HepG2 (cell line): ENCODE results near the gene TCF23. TPM values are rescaled to one million over a fixed set of nuclear protein-coding genes. Genes with fewer than 3 reads are reported as not detected.

Source experiments
- ATAD3A ChIP-seq: sonication (generic); formaldehyde crosslinking; IDR thresholded peaks from 2 replicates; pipeline ENCODE4 v1.4.0; 2020; ENCODE audit warnings: missing genetic modification reagents
- CEBPG ChIP-seq: IDR thresholded peaks from 2 replicates; pipeline ENCODE4 v1.6.1; 2016
- CREM ChIP-seq, 2 experiments: sonication (generic) in 1 of 2; formaldehyde crosslinking in 1 of 2; IDR thresholded peaks; 2 replicates each; pipeline versions ENCODE4 v1.4.0 to v1.6.1; 2016 to 2020; ENCODE audit warnings: antibody characterized with exemption in 1 of 2, mild to moderate bottlenecking in 1 of 2, missing genetic modification reagents in 1 of 2
- GLI4 ChIP-seq: sonication (generic); formaldehyde crosslinking; IDR thresholded peaks from 2 replicates; pipeline ENCODE4 v1.5.1; 2020; ENCODE audit warnings: missing genetic modification reagents, mild to moderate bottlenecking, moderate library complexity, borderline replicate concordance
- HIVEP1 ChIP-seq: sonication (generic); formaldehyde crosslinking; IDR thresholded peaks from 2 replicates; pipeline ENCODE4 v1.4.0; 2020; ENCODE audit warnings: mild to moderate bottlenecking, missing genetic modification reagents
- HNF4A ChIP-seq: sonication (generic); formaldehyde crosslinking; IDR thresholded peaks from 2 replicates; pipeline ENCODE4 v1.4.0; 2020; ENCODE audit warnings: missing genetic modification reagents
- ISL2 ChIP-seq: sonication (generic); formaldehyde crosslinking; IDR thresholded peaks from 2 replicates; pipeline ENCODE4 v1.5.0; 2020; ENCODE audit warnings: missing genetic modification reagents
- MYNN ChIP-seq: sonication (generic); formaldehyde crosslinking; IDR thresholded peaks from 2 replicates; pipeline ENCODE4 v1.4.0; 2020; ENCODE audit warnings: mild to moderate bottlenecking, low read depth, missing genetic modification reagents
- NFE2 ChIP-seq: sonication (generic); formaldehyde crosslinking; IDR thresholded peaks from 2 replicates; pipeline ENCODE4 v1.4.0; 2020; ENCODE audit warnings: missing genetic modification reagents
- TBL1XR1 ChIP-seq: fragments of 150-350 bp; IDR thresholded peaks from 2 replicates; pipeline ENCODE4 v1.6.1; 2014; ENCODE audit warnings: borderline replicate concordance, low read length; ENCODE audit not compliant: partially characterized antibody
- ZBTB21 ChIP-seq: sonication (generic); formaldehyde crosslinking; IDR thresholded peaks from 2 replicates; pipeline ENCODE4 v1.4.0; 2020; ENCODE audit warnings: missing genetic modification reagents
- ZMYM3 ChIP-seq: sonication (generic); formaldehyde crosslinking; IDR thresholded peaks from 2 replicates; pipeline ENCODE4 v1.5.1; 2020; ENCODE audit warnings: mild to moderate bottlenecking, missing genetic modification reagents
- ZNF33A ChIP-seq: sonication (generic); formaldehyde crosslinking; IDR thresholded peaks from 2 replicates; pipeline ENCODE4 v1.5.1; 2020; ENCODE audit warnings: missing genetic modification reagents, mild to moderate bottlenecking, moderate library complexity, borderline replicate concordance
- ZNF598 ChIP-seq: sonication (generic); formaldehyde crosslinking; IDR thresholded peaks from 2 replicates; pipeline ENCODE4 v1.5.1; 2020; ENCODE audit warnings: mild to moderate bottlenecking, missing genetic modification reagents, borderline replicate concordance
- ZNF75D ChIP-seq: sonication (generic); formaldehyde crosslinking; IDR thresholded peaks from 2 replicates; pipeline ENCODE4 v1.8.1; 2023; ENCODE audit warnings: missing genetic modification reagents, mild to moderate bottlenecking, borderline replicate concordance
- ZNF883 ChIP-seq: sonication (generic); formaldehyde crosslinking; IDR thresholded peaks from 2 replicates; pipeline ENCODE4 v1.5.1; 2020; ENCODE audit warnings: mild to moderate bottlenecking, missing genetic modification reagents; ENCODE audit errors: not compliant biosample characterization
- polyA plus RNA-seq, 8 experiments: library from polyadenylated mRNA; depleted of rRNA in 3 of 8; stranded (reverse) in 7 of 8; unstranded in 1 of 8; fragments of >200 nt; fragmentation: Illumina TruSeq in 4 of 8; extraction: Trizol in 4 of 8; gene quantifications; 2 replicates each; pipeline versions ENCODE4 v1.2.1 to v1.2.3, GENCODE V29; 2011 to 2016; ENCODE audit warnings: low read depth in 4 of 8, missing spikeins in 1 of 8, mixed read lengths in 1 of 8; ENCODE audit not compliant: insufficient read depth in 1 of 8
- total RNA-seq, 5 experiments: library from RNA; depleted of rRNA; stranded (reverse); fragments of >200 nt; fragmentation: Illumina TruSeq; extraction: Trizol; gene quantifications; 2 replicates each; pipeline ENCODE4 v1.2.3, GENCODE V29; 2016; ENCODE audit warnings: low read depth in 1 of 5
- TF ChIP-seq, protein P1 (sequence below): sonication (generic); formaldehyde crosslinking; IDR thresholded peaks from one replicate; pipeline ENCODE4 v1.5.1; 2020; ENCODE audit warnings: mild to moderate bottlenecking, missing genetic modification reagents; ENCODE audit errors: not compliant biosample characterization
- TF ChIP-seq, protein P2 (sequence below): sonication (generic); formaldehyde crosslinking; IDR thresholded peaks from 2 replicates; pipeline ENCODE4 v1.4.0; 2020; ENCODE audit warnings: missing genetic modification reagents

TCF23 gene
- total and polyA plus RNA-seq, 2 of the 13 experiments (the other 11 are each of a cell fraction or from before 2014, with no cell fraction given): 0.02 to 1.4 TPM

DNA sequence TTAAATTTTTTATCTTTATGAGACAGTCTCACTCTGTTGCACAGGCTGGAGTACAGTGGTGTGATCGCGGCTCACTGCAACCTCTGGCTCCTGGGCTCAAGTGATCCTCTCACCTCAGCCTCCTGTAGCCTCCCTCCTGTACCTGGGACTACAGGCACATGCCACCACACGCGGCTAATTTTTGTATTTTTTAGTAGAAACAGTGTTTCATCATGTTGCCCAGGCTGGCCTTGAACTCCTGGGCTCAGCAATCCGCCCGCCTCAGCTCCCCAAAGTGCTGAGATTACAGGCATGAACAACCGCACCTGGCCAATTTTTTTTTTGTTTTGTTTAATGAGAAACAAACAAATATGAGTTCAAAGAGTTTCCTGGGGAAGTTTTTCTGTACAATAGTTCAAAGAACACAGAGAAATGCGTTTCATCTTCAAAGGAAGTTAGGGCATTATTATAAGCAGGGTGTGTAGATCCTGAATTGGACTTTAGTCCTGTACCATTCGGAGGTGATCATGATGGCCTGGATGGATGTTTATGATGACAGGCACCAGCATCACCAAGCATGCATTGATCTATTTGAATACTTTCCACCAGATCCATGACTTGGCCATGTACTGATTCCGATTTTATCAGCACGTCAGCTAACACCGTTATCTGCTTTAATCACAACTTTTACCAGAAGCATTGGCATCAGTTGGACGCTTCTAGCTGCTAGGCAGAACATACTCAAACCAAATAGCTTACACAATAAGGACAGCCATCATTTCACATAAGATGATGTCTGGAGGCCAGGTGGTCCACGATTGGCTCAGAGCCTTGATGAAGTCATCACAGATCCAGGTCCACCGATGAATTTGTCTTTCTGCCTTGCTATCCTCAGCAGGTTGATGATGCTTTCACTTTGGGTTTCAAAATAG, 28.9 kb downstream of the TCF23 start (continued):
- TF ChIP-seq, protein P1, sequence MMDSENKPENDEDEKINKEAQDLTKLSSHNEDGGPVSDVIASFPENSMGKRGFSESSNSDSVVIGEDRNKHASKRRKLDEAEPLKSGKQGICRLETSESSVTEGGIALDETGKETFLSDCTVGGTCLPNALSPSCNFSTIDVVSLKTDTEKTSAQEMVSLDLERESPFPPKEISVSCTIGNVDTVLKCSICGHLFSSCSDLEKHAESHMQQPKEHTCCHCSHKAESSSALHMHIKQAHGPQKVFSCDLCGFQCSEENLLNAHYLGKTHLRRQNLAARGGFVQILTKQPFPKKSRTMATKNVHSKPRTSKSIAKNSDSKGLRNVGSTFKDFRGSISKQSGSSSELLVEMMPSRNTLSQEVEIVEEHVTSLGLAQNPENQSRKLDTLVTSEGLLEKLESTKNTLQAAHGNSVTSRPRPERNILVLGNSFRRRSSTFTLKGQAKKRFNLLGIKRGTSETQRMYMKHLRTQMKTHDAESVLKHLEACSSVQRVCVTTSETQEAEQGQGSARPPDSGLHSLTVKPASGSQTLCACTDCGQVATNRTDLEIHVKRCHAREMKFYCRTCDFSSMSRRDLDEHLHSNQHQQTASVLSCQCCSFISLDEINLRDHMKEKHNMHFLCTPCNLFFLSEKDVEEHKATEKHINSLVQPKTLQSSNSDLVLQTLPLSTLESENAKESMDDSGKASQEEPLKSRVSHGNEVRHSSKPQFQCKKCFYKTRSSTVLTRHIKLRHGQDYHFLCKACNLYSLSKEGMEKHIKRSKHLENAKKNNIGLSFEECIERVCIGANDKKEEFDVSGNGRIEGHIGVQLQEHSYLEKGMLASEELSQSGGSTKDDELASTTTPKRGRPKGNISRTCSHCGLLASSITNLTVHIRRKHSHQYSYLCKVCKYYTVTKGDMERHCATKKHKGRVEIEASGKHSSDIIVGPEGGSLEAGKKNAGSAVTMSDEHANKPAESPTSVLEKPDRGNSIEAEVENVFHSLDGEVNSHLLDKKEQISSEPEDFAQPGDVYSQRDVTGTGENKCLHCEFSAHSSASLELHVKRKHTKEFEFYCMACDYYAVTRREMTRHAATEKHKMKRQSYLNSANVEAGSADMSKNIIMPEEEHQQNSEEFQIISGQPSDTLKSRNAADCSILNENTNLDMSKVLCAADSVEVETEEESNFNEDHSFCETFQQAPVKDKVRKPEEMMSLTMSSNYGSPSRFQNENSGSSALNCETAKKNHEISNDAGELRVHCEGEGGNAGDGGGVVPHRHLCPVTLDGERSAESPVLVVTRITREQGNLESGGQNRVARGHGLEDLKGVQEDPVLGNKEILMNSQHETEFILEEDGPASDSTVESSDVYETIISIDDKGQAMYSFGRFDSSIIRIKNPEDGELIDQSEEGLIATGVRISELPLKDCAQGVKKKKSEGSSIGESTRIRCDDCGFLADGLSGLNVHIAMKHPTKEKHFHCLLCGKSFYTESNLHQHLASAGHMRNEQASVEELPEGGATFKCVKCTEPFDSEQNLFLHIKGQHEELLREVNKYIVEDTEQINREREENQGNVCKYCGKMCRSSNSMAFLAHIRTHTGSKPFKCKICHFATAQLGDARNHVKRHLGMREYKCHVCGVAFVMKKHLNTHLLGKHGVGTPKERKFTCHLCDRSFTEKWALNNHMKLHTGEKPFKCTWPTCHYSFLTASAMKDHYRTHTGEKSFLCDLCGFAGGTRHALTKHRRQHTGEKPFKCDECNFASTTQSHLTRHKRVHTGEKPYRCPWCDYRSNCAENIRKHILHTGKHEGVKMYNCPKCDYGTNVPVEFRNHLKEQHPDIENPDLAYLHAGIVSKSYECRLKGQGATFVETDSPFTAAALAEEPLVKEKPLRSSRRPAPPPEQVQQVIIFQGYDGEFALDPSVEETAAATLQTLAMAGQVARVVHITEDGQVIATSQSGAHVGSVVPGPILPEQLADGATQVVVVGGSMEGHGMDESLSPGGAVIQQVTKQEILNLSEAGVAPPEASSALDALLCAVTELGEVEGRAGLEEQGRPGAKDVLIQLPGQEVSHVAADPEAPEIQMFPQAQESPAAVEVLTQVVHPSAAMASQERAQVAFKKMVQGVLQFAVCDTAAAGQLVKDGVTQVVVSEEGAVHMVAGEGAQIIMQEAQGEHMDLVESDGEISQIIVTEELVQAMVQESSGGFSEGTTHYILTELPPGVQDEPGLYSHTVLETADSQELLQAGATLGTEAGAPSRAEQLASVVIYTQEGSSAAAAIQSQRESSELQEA (CRISPR knock-in tag): no peak
- TF ChIP-seq ZNF75D (CRISPR knock-in tag) (no peak), ZNF598 (no peak), ISL2 (CRISPR knock-in tag) (peak; percentile 98), ZNF883 (CRISPR knock-in tag) (peak; percentile 53), GLI4 (0 out of 2 replicates have a peak, but pooled peaks have one; percentile 6), TBL1XR1 (peak; percentile 79), ZMYM3 (peak; percentile 94), CEBPG (CRISPR knock-in tag) (peak; percentile 89), HIVEP1 (peak; percentile 65; the same call in 1 of the 2 replicates), ZBTB21 (peak; percentile 84), ATAD3A (CRISPR knock-in tag) (no peak), NFE2 (CRISPR knock-in tag) (no peak), HNF4A (CRISPR knock-in tag) (peak; percentile 97), CREM (IDR thresholded peaks at IDR 0.05) (peak; percentile 97), CREM (CRISPR knock-in tag; IDR thresholded peaks at IDR 0.05) (no peak), MYNN (CRISPR knock-in tag) (no peak), ZNF33A (CRISPR knock-in tag) (no peak)
- TF ChIP-seq, protein P2, sequence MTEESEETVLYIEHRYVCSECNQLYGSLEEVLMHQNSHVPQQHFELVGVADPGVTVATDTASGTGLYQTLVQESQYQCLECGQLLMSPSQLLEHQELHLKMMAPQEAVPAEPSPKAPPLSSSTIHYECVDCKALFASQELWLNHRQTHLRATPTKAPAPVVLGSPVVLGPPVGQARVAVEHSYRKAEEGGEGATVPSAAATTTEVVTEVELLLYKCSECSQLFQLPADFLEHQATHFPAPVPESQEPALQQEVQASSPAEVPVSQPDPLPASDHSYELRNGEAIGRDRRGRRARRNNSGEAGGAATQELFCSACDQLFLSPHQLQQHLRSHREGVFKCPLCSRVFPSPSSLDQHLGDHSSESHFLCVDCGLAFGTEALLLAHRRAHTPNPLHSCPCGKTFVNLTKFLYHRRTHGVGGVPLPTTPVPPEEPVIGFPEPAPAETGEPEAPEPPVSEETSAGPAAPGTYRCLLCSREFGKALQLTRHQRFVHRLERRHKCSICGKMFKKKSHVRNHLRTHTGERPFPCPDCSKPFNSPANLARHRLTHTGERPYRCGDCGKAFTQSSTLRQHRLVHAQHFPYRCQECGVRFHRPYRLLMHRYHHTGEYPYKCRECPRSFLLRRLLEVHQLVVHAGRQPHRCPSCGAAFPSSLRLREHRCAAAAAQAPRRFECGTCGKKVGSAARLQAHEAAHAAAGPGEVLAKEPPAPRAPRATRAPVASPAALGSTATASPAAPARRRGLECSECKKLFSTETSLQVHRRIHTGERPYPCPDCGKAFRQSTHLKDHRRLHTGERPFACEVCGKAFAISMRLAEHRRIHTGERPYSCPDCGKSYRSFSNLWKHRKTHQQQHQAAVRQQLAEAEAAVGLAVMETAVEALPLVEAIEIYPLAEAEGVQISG: peak; percentile 67; the same call in 1 of the 2 replicates
